HFFc6 (cell line): Measurements from ENCODE around the gene BIRC6. TPM values are rescaled to one million over a fixed set of nuclear protein-coding genes. Genes with fewer than 3 reads are reported as not detected.

Experiments used
- DNase-seq: peaks from one replicate; pipeline ENCODE4 v3.0.0-alpha.2; 2018
- H3K27ac Mint-ChIP-seq: 2 replicates; pipeline ENCODE4 v1.8.0; 2020; ENCODE audit warnings: mild to moderate bottlenecking, mixed read lengths
- H3K27me3 Mint-ChIP-seq: 2 replicates; pipeline ENCODE4 v1.8.0; 2021; ENCODE audit warnings: mild to moderate bottlenecking, moderate library complexity, mixed read lengths; ENCODE audit not compliant: insufficient read depth
- H3K36me3 Mint-ChIP-seq: 2 replicates; pipeline ENCODE4 v1.8.0; 2021; ENCODE audit warnings: low read depth, mixed read lengths
- H3K4me1 Mint-ChIP-seq: 2 replicates; pipeline ENCODE4 v1.8.0; 2020; ENCODE audit warnings: low read depth, mixed read lengths
- H3K4me3 Mint-ChIP-seq: 2 replicates; pipeline ENCODE4 v1.8.0; 2020; ENCODE audit warnings: mild to moderate bottlenecking, moderate library complexity, mixed read lengths
- H3K9me3 Mint-ChIP-seq: 2 replicates; pipeline ENCODE4 v1.8.0; 2020; ENCODE audit warnings: mild to moderate bottlenecking, mixed read lengths
- CTCF ChIP-seq: fragments of 200-600 bp; sonication (generic); IDR thresholded peaks from 2 replicates; pipeline ENCODE4 v1.5.0; 2021; ENCODE audit warnings: antibody characterized with exemption, mild to moderate bottlenecking
- total RNA-seq, 6 experiments: library from RNA; stranded (reverse); fragmentation: NEBNext Ultra II Directional; extraction: Animal tissue kit (Norgen Biotek cat#: 25700); gene quantifications; 2 replicates in 1 of 6; 3 replicates in 5 of 6; pipeline ENCODE4 v1.2.3, GENCODE V29; 2021

BIRC6 gene
- total RNA-seq, 6 experiments from 2014 or later: 54.1 to 72.2 (median 57.7) TPM

GRCh38 chr2:32572737-32573136 lies 215.9 kb downstream of the BIRC6 start:
- Mint-ChIP-seq H3K36me3 (peaks cover 38% of the 10 kb centered on the region), H3K4me1 (peaks cover 16% of the 10 kb centered on the region; the same call in 1 of the 2 replicates), H3K27ac (no peak overlapping the region), H3K27me3 (no peaks in the 10 kb centered on the region), H3K4me3 (no peak overlapping the region), H3K9me3 (no peaks in the 10 kb centered on the region)
- DNase-seq: no peak
- no peak for TF ChIP-seq CTCF

- no peak for TF ChIP-seq CTCF
- no peak for DNase-seq
- Mint-ChIP-seq H3K36me3 (peaks cover 24% of the 10 kb centered on the region), H3K27ac (no peak overlapping the region), H3K4me1 (peaks cover 11% of the 10 kb centered on the region; the same call in 1 of the 2 replicates), H3K4me3 (no peak overlapping the region), H3K9me3 (no peaks in the 10 kb centered on the region), H3K27me3 (peaks cover 3% of the 10 kb centered on the region)
These were observed 235.0 kb downstream of the BIRC6 start for GRCh38 chr2:32591669-32592463.

- Mint-ChIP-seq H3K9me3 (no peaks in the 10 kb centered on the region), H3K4me3 (no peak overlapping the region), H3K4me1 (peaks cover 11% of the 10 kb centered on the region; the same call in 1 of the 2 replicates), H3K27ac (no peak overlapping the region), H3K27me3 (peaks cover 3% of the 10 kb centered on the region), H3K36me3 (peaks cover 28% of the 10 kb centered on the region)
- TF ChIP-seq CTCF: no peak
- no peak for DNase-seq
These were observed 237.8 kb downstream of the BIRC6 start for GRCh38 chr2:32594573-32594972.

- Mint-ChIP-seq H3K9me3 (no peaks in the 10 kb centered on the region), H3K4me3 (no peak overlapping the region), H3K36me3 (peaks cover 30% of the 10 kb centered on the region), H3K27ac (no peak overlapping the region), H3K4me1 (no peaks in the 10 kb centered on the region), H3K27me3 (no peaks in the 10 kb centered on the region)
- no peak for TF ChIP-seq CTCF
- DNase-seq: no peak
These were observed 254.5 kb downstream of the BIRC6 start for GRCh38 chr2:32611366-32611765.

- DNase-seq: no peak
- H3K36me3 Mint-ChIP-seq: peaks cover 30% of the 10 kb centered on the region
- no peaks in the 10 kb centered on the region for H3K27me3 Mint-ChIP-seq
- H3K4me1 Mint-ChIP-seq: no peaks in the 10 kb centered on the region
- H3K4me3 Mint-ChIP-seq: no peak overlapping the region
- TF ChIP-seq CTCF: no peak
- no peak overlapping the region for H3K27ac Mint-ChIP-seq
- H3K9me3 Mint-ChIP-seq: no peaks in the 10 kb centered on the region
These were observed 254.9 kb downstream of the BIRC6 start for GRCh38 chr2:32611771-32612170.
